Glutamatergic neuron (in vitro differentiated cells): Measurements from ENCODE around the gene ATF6. TPM values are rescaled to one million over a fixed set of nuclear protein-coding genes. Genes with fewer than 3 reads are reported as not detected.

Source experiments
- DNase-seq: peaks from one replicate; pipeline ENCODE4 v3.0.0; 2022
- H3K27ac Mint-ChIP-seq: one replicate; pipeline ENCODE4 v1.8.0; 2020; ENCODE audit warnings: mild to moderate bottlenecking, mixed read lengths, inconsistent platforms; ENCODE audit not compliant: unreplicated experiment
- H3K27me3 Mint-ChIP-seq: one replicate; pipeline ENCODE4 v1.8.0; 2020; ENCODE audit warnings: mild to moderate bottlenecking, moderate library complexity, mixed read lengths, inconsistent platforms; ENCODE audit not compliant: unreplicated experiment
- H3K36me3 Mint-ChIP-seq: one replicate; pipeline ENCODE4 v1.8.0; 2020; ENCODE audit warnings: mild to moderate bottlenecking, mixed read lengths, inconsistent platforms; ENCODE audit not compliant: unreplicated experiment
- H3K4me1 Mint-ChIP-seq: one replicate; pipeline ENCODE4 v1.8.0; 2020; ENCODE audit warnings: mild to moderate bottlenecking, low read depth, mixed read lengths, inconsistent platforms; ENCODE audit not compliant: unreplicated experiment
- H3K4me3 Mint-ChIP-seq: one replicate; pipeline ENCODE4 v1.8.0; 2020; ENCODE audit warnings: mild to moderate bottlenecking, mixed read lengths, inconsistent platforms; ENCODE audit not compliant: unreplicated experiment
- H3K9me3 Mint-ChIP-seq: one replicate; pipeline ENCODE4 v1.8.0; 2020; ENCODE audit warnings: mild to moderate bottlenecking, moderate library complexity, mixed read lengths, inconsistent platforms; ENCODE audit not compliant: unreplicated experiment
- total RNA-seq: library from RNA; stranded (reverse); fragmentation: NEBNext Ultra II Directional; extraction: Animal tissue kit (Norgen Biotek cat#: 25700); gene quantifications from one replicate; pipeline ENCODE4 v1.2.1, GENCODE V29; 2021; ENCODE audit not compliant: unreplicated experiment
- TF ChIP-seq, protein P1 (sequence below): fragments of 200-600 bp; sonication (generic); IDR thresholded peaks from one replicate; pipeline ENCODE4 v1.5.0; 2021; ENCODE audit not compliant: partially characterized antibody, unreplicated experiment

The ATF6 gene
- total RNA-seq, 1 donor from 2014 or later, result 29.3 TPM

DNA sequence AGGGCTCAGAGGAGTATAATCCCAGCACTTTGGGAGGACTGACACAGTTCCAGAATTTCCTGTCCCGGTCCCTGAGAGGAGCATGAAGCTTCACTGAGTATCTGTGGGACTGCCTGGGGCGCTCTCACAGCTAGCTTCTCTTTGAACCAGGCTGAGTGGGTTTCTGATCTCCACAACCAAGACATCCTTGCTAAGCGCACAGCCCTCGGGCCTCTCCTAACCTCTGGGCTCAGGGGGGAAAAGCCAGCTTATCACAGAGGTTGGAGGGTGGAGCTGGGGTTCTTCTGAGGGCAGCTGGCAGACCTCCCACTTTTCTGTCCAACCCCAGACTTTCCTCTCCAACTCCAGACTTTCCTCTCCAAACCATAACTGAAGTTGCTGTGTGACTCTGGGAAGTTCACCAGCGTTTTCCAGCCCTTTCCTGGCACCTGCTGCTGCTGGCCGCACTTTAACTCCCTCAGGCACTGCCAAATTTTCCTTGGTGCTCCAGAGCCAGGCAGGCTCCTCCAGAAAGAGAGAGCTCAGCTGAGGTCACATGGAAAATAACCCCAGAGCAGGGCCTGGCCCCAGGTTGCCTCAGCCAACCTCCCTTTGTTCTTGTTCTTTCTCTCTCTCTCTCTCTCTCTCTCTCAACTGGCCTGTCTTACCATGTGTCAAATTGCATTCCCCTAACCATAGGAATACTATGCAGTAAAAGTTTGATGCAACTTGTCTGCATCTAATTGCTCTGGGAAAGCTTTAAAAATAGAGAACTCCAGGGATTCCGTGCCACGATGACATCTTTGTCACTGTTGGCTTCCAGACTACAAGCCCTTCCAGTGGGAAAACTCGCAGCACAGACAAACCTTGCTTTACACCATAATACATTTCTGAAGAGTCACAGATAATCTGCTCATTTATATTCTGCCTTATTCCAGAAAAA lies 208.1 kb downstream of the ATF6 start:
- TF ChIP-seq, protein P1, sequence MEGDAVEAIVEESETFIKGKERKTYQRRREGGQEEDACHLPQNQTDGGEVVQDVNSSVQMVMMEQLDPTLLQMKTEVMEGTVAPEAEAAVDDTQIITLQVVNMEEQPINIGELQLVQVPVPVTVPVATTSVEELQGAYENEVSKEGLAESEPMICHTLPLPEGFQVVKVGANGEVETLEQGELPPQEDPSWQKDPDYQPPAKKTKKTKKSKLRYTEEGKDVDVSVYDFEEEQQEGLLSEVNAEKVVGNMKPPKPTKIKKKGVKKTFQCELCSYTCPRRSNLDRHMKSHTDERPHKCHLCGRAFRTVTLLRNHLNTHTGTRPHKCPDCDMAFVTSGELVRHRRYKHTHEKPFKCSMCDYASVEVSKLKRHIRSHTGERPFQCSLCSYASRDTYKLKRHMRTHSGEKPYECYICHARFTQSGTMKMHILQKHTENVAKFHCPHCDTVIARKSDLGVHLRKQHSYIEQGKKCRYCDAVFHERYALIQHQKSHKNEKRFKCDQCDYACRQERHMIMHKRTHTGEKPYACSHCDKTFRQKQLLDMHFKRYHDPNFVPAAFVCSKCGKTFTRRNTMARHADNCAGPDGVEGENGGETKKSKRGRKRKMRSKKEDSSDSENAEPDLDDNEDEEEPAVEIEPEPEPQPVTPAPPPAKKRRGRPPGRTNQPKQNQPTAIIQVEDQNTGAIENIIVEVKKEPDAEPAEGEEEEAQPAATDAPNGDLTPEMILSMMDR, result no peak
- H3K9me3 Mint-ChIP-seq, result peaks cover 3% of the 10 kb centered on the region
- peaks cover 2% of the 10 kb centered on the region for H3K27me3 Mint-ChIP-seq
- H3K27ac Mint-ChIP-seq, result no peak overlapping the region
- H3K36me3 Mint-ChIP-seq, result no peaks in the 10 kb centered on the region
- H3K4me3 Mint-ChIP-seq, result no peak overlapping the region
- H3K4me1 Mint-ChIP-seq, result peaks cover 3% of the 10 kb centered on the region
- DNase-seq, result no peak

DNA sequence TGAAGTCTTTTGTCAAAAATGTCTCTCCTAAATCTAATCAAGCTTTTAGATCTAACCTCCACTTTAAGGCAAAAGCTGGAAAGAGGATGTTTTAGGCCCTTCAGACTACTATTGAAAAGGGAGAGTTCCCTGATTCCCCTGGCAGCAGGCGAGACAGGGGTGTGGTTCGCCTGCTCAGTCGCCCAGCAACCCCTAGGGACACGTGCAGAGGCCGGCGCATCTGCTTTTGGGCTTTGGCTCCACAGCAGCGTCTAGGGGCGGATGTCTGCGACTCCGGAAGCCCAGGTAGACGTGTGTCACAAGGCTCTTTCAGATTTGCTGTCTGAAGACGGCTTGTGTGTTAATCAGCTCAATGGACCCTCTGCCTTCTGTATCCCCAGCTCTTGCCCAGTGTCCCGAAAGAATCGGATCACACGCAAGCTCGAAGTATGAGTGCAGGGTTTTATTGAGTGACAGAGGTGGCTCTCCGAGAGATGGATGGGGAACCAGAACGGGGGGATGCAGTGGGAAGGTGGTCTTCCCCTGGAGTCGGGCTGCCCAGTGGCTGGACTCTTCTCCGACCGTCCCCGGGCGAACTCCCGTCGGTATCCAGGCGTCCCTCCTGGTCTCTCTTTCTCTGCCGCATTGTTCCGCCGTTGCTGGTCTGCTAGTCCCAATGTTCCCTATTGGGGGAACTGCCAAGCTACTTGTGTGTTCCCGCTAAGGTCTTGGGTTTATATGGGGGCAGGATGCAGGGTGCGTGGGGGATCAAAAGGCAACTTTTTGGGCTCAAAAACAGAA lies 212.1 kb downstream of the ATF6 start:
- Mint-ChIP-seq H3K4me1 (peaks cover 3% of the 10 kb centered on the region), H3K36me3 (peaks cover 7% of the 10 kb centered on the region), H3K4me3 (no peak overlapping the region), H3K9me3 (peaks cover 3% of the 10 kb centered on the region), H3K27ac (no peak overlapping the region), H3K27me3 (no peaks in the 10 kb centered on the region)
- DNase-seq, result peak; percentile 46
- TF ChIP-seq, protein P1, result no peak

DNA sequence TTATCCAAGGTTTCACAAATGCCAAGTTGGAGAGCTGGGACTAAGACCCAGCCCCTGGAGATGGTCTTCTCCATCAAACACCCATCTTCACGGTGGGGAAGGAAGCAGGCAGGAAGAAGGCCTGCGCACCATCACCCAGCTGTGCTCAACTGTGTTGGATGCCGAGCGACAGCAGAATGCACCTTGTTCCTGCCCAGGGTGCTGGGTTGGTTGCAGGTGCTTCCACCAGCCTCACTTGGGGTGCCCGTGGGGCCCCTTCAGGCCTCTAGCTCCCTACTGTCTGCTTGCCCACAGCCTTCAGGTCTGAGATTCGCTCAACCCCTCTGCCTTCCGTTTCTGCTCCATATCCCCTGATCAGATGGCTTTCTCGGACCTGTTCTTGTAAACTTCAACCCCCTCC lies 215.0 kb downstream of the ATF6 start:
- Mint-ChIP-seq H3K36me3 (peaks cover 25% of the 10 kb centered on the region), H3K27ac (no peak overlapping the region)
- TF ChIP-seq, protein P1, result no peak

DNA sequence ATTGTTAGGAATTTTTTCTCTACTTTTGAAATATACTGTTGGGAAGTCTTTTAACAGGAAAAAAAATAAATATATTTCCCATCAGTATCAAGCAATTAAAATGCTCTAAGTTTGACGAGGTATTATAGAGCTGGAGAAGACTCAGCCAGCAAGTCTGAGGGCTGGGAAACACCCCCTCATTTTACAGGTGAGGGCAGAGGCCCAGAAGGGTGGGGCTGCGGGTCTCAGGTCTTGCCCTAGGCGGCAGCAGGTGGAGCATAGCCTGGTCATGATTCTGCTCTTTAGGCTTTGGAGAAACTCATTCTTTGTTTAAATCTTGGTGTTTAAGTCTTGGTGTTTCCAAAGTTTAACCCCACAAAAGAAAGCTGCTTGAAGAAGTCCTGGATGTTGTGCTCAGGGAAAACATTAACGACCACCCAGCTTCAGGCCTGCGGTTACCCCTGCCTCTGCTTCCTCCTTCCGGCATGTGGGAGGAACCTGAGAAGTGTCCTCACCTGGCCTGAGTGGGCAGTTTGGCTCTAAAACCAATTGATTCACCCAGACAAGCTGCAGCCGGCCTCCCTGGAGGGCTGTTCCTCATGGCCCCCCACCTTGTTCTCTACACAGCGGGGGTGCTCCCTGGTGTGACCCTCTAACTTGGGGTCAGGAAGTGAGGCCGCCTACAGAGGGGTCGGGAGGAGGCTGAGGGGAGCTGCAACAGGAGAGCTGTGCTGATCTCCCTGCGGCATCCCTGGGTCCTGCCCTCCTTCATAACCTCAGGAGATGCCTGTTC lies 215.8 kb downstream of the ATF6 start:
- Mint-ChIP-seq H3K36me3 (peaks cover 25% of the 10 kb centered on the region), H3K4me3 (no peak overlapping the region), H3K27ac (no peak overlapping the region), H3K9me3 (peaks cover 3% of the 10 kb centered on the region), H3K27me3 (no peaks in the 10 kb centered on the region), H3K4me1 (peaks cover 3% of the 10 kb centered on the region)
- TF ChIP-seq, protein P1, result no peak
- no peak for DNase-seq

More for the DNA sequence above, 215.0 kb downstream of the ATF6 start:
- peaks cover 3% of the 10 kb centered on the region for H3K4me1 Mint-ChIP-seq
- DNase-seq, result no peak
- H3K27me3 Mint-ChIP-seq, result no peaks in the 10 kb centered on the region
- H3K9me3 Mint-ChIP-seq, result peaks cover 3% of the 10 kb centered on the region
- no peak overlapping the region for H3K4me3 Mint-ChIP-seq
